Heart left ventricle (tissue), 16 donors: ENCODE data around the gene CNTNAP5. TPM values are rescaled to one million over a fixed set of nuclear protein-coding genes. Genes with fewer than 3 reads are reported as not detected.

Source experiments
- ATAC-seq, 4 donors: fragments of 200-7000 bp; cut with Tn5 transposase; one replicate each; pipeline ENCODE4 v1.9.1; 2020 to 2022; ENCODE audit warnings: moderate library complexity in 4 of 4, mild to moderate bottlenecking in 3 of 4, moderate number of reproducible peaks in 1 of 4
- DNase-seq, 5 donors: peaks; one replicate each; pipeline ENCODE4 v3.0.0-alpha.2; 2020
- H3K27ac ChIP-seq, 12 donors: fragments of 200-600 bp; sonication (generic) in 4 of 12; one replicate each; pipeline versions ENCODE4 v1.5.0 to v1.8.0; 2016 to 2022; ENCODE audit warnings: mild to moderate bottlenecking in 2 of 12
- H3K27me3 ChIP-seq, 9 donors: fragments of 200-600 bp; sonication (generic) in 2 of 9; one replicate each; pipeline versions ENCODE4 v1.5.1 to v1.8.0; 2016 to 2022; ENCODE audit warnings: mild to moderate bottlenecking in 3 of 9
- H3K36me3 ChIP-seq, 9 donors: fragments of 200-600 bp; sonication (generic) in 2 of 9; one replicate each; pipeline versions ENCODE4 v1.5.0 to v1.8.0; 2018 to 2022; ENCODE audit warnings: mild to moderate bottlenecking in 2 of 9
- H3K4me1 ChIP-seq, 12 donors: fragments of 200-600 bp; sonication (generic) in 4 of 12; one replicate each; pipeline versions ENCODE4 v1.5.0 to v1.8.0; 2016 to 2022; ENCODE audit warnings: mild to moderate bottlenecking in 3 of 12
- H3K4me3 ChIP-seq, 12 donors: fragments of 200-600 bp; sonication (generic) in 4 of 12; one replicate each; pipeline versions ENCODE4 v1.5.0 to v1.8.0; 2017 to 2022; ENCODE audit warnings: mild to moderate bottlenecking in 9 of 12, moderate library complexity in 4 of 12
- H3K9me3 ChIP-seq, 12 donors: fragments of 200-600 bp; sonication (generic) in 4 of 12; one replicate each; pipeline versions ENCODE4 v1.5.0 to v1.8.0; 2016 to 2022; ENCODE audit warnings: mild to moderate bottlenecking in 1 of 12
- CTCF ChIP-seq, 12 donors: fragments of 200-600 bp; sonication (generic) in 4 of 12; IDR thresholded peaks; one replicate each; pipeline versions ENCODE4 v1.5.0 to v1.8.0; 2018 to 2022; ENCODE audit warnings: antibody characterized with exemption in 12 of 12, mild to moderate bottlenecking in 5 of 12
- POLR2A ChIP-seq, 2 donors: fragments of 450-650 bp; IDR thresholded peaks; one replicate each; pipeline ENCODE4 v1.6.1; 2017; ENCODE audit warnings: antibody characterized with exemption in 2 of 2, mild to moderate bottlenecking in 2 of 2, moderate library complexity in 2 of 2
- WGBS, 4 donors: extraction: QIAGEN DNeasy Blood & Tissue Kit in 2 of 4; methylation state at CpG; one replicate each; pipeline versions ENCODE4 v1.1.5 to v1.1.7; 2013 to 2018; 5-methylcytosine and 5-hydroxymethylcytosine counted together
- intact Hi-C, 10 donors: fragments of 100-400 bp; cut with DNase I; formaldehyde crosslinking; loops; one replicate each; pipeline versions ENCODE4 v1.11.1 to v1.14.2; 2022
- polyA plus RNA-seq, 2 donors: library from polyadenylated mRNA; stranded (reverse); fragments of 200-250 nt; gene quantifications; one replicate each; pipeline ENCODE4 v1.2.3, GENCODE V29; 2013
- total RNA-seq, 9 donors: library from RNA; depleted of rRNA in 2 of 9; stranded (reverse); fragments of >200 nt in 2 of 9; fragmentation: NEBNext Ultra II Directional in 3 of 9; extraction: Animal tissue kit (Norgen Biotek cat#: 25700) in 3 of 9; gene quantifications; one replicate each; pipeline versions ENCODE4 v1.1.0 to v1.2.4, GENCODE V29; 2016 to 2023
- donor health status: ischemic (EF 13 %, LVEDD 7.1; RV severe dilation, severe dysfunction).
- donor health status: healthy with polysubstance abuse.
- donor health status: DM: no; HTN: yes; CAD: no.
- donor health status: DM: no; HTN: no; CAD: no.
- donor health status: ischemic (EF 25% LVEDD 6.9; RV normal size, moderate dysfunction).
- donor health status: ischemic (EF 25% LVEDD 5.7; RV mildly dilated, moderate dysfunction).
- donor health status: healthy.
- donor health status: DM: yes; HTN: yes; CAD: no.
- donor health status: ischemic (EF 35%, LVEDD 5.7; RV mildly dilated, moderate dysfunction).
- donor health status: nonischemic (EF 11% LVEDD 7.7; RV severe dilation, severe dysfunction).
- donor health status: DM: yes; HTN: yes; CAD: no.
- donor health status: PGD.
- donor health status: ischemic (EF 29% LVEDD 5.4; RV normal size, mild dysfunction).
- donor health status: nonischemic (EF 23%, LVEDD 6.1; RV moderate dilation, normal function).

CNTNAP5 gene
- total and polyA plus RNA-seq, 11 donors, result not detected

DNA sequence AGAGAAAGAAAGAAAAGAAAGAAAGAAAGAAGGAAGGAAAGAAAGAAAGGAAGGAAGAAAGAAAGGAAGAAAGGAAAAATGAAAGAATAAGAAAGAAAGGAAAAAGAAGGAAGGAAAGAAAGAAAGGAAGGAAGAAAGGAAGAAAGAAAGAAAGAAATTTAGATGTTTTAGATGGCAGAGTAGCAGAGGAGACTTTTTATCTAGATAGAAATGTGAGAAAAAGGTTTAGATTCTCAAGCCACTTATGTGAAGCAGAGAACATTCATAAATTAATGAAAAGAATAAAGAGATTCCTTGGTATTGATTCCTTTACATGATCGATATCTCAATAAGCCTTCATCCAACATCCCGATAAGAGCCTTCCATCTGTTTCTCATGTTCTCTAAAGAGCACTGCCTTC lies 513.5 kb downstream of the CNTNAP5 start:
- DNase-seq (no peak), ATAC-seq (no peak)
- intact Hi-C loops, result no loop called here
- H3K27ac ChIP-seq, result no peak overlapping the region
- TF ChIP-seq POLR2A (IDR thresholded peaks at IDR 0.05), result no peak
- H3K4me3 ChIP-seq, result no peak overlapping the region
- no peaks in the 10 kb centered on the region for H3K9me3 ChIP-seq
- H3K27me3 ChIP-seq, result no peaks in the 10 kb centered on the region
- H3K36me3 ChIP-seq, result no peaks in the 10 kb centered on the region
- 91 to 97% (median 96%) methylated on average over 2 of the region's 2 CpGs for WGBS, 4 donors
- H3K4me1 ChIP-seq, result peaks cover 0 to 13% (median 0%) of the 10 kb centered on the region in 12 donors

DNA sequence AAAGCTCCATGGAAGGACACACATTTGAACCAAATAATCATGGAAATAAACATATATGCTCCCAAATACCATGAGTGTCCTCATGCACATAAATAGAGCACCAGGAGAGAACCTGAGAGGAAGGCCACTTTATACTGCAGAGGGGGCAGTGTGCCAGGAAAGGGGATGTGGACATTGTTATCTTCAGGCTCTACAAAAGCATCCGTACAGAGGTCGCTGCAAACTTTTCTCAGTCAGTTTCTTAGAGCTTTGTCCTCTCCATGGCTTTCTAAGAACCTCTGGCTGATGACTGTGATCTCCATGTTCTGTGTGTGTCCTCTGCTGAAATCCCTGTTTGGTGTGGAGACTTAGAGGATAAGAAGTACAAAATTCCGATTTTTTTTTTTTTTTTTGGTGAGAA lies 515.7 kb downstream of the CNTNAP5 start:
- H3K27me3 ChIP-seq, result no peaks in the 10 kb centered on the region
- H3K4me3 ChIP-seq, result no peak overlapping the region
- peak in 1 of 5 donors; percentile 41 for DNase-seq
- no peaks in the 10 kb centered on the region for H3K36me3 ChIP-seq
- TF ChIP-seq POLR2A (IDR thresholded peaks at IDR 0.05) (no peak), CTCF (IDR thresholded peaks at IDR 0.05) (no peak)
- H3K27ac ChIP-seq, result no peak overlapping the region
- peaks cover 0 to 13% (median 0%) of the 10 kb centered on the region in 12 donors for H3K4me1 ChIP-seq
- WGBS, 4 donors, result 38 to 70% (median 56%) methylated on average over 3 of the region's 3 CpGs
- intact Hi-C loops, result no loop called here
- H3K9me3 ChIP-seq, result no peaks in the 10 kb centered on the region
- no peak for ATAC-seq

- Histone ChIP-seq H3K4me3 (peak overlapping the region in 1 of 12 donors; percentile 7), H3K4me1 (peaks cover 0 to 13% (median 0%) of the 10 kb centered on the region in 12 donors), H3K9me3 (no peaks in the 10 kb centered on the region), H3K27ac (peak overlapping the region in 8 of 12 donors; percentile 17 to 68 (median 48)), H3K27me3 (no peaks in the 10 kb centered on the region), H3K36me3 (no peaks in the 10 kb centered on the region)
- 36 to 42% (median 40%) methylated on average over 10 of the region's 10 CpGs for WGBS, 4 donors
- DNase-seq, result peak in 4 of 5 donors; percentile 20 to 62 (median 44)
- ATAC-seq, result peak; percentile 92 to 97 (median 96)
- TF ChIP-seq CTCF (IDR thresholded peaks at IDR 0.05) (no peak), POLR2A (IDR thresholded peaks at IDR 0.05) (no peak)
- intact Hi-C loops, result no loop called here
Measured at GRCh38 chr2:124542932-124543640, 518.0 kb downstream of the CNTNAP5 start.

- intact Hi-C loops, result no loop called here
- DNase-seq (no peak), ATAC-seq (no peak)
- TF ChIP-seq POLR2A (IDR thresholded peaks at IDR 0.05) (no peak), CTCF (IDR thresholded peaks at IDR 0.05) (no peak)
- H3K27ac ChIP-seq, result no peak overlapping the region
- H3K4me3 ChIP-seq, result no peak overlapping the region
- H3K9me3 ChIP-seq, result no peaks in the 10 kb centered on the region
- no peaks in the 10 kb centered on the region for H3K36me3 ChIP-seq
- 56 to 62% (median 60%) methylated on average over 3 of the region's 3 CpGs for WGBS, 4 donors
- H3K4me1 ChIP-seq, result peaks cover 0 to 7% (median 0%) of the 10 kb centered on the region in 12 donors
- no peaks in the 10 kb centered on the region for H3K27me3 ChIP-seq
Measured at GRCh38 chr2:124547700-124548099, 522.6 kb downstream of the CNTNAP5 start.
